Testis (tissue), 3 donors: Measurements from ENCODE around the gene MDM4. TPM values are rescaled to one million over a fixed set of nuclear protein-coding genes. Genes with fewer than 3 reads are reported as not detected.

ENCODE experiments used
- DNase-seq: peaks from one replicate; pipeline ENCODE4 v3.0.0-alpha.2; 2019
- H3K27ac ChIP-seq, 2 donors: fragments of 200-600 bp; sonication (generic); one replicate each; pipeline ENCODE4 v1.5.1; 2019
- H3K27me3 ChIP-seq: fragments of 200-600 bp; sonication (generic); one replicate; pipeline ENCODE4 v1.5.1; 2019
- H3K36me3 ChIP-seq: fragments of 200-600 bp; sonication (generic); one replicate; pipeline ENCODE4 v1.5.1; 2017; ENCODE audit warnings: low read depth; ENCODE audit errors: missing control alignments
- H3K4me1 ChIP-seq: fragments of 200-600 bp; sonication (generic); one replicate; pipeline ENCODE4 v1.5.1; 2019
- H3K4me3 ChIP-seq, 2 donors: fragments of 200-600 bp; sonication (generic); one replicate each; pipeline ENCODE4 v1.5.1; 2017 to 2019
- H3K9me3 ChIP-seq: fragments of 200-600 bp; sonication (generic); one replicate; pipeline ENCODE4 v1.5.1; 2017
- POLR2A ChIP-seq: fragments of 450-650 bp; IDR thresholded peaks from one replicate; pipeline ENCODE4 v1.6.1; 2017; ENCODE audit warnings: antibody characterized with exemption, mild to moderate bottlenecking, moderate library complexity
- WGBS, 2 donors: methylation state at CpG; one replicate each; pipeline ENCODE4 v1.1.5; 2018; 5-methylcytosine and 5-hydroxymethylcytosine counted together
- intact Hi-C: fragments of 100-400 bp; cut with DNase I; formaldehyde crosslinking; loops from one replicate; pipeline ENCODE4 v1.15.1; 2023; ENCODE audit warnings: low total_unique reads
- polyA plus RNA-seq: library from polyadenylated mRNA; stranded (reverse); fragments of 350-450 nt; fragmentation: Illumina TruSeq; extraction: RNeasy Lipid Tissue Mini Kit (QIAGEN cat#74804); gene quantifications from one replicate; pipeline ENCODE4 v1.2.3, GENCODE V29; 2014; ENCODE audit warnings: low read depth, low replicate concordance; ENCODE audit not compliant: insufficient read depth
- total RNA-seq, 2 donors: library from RNA; depleted of rRNA; stranded (reverse); fragments of >200 nt; gene quantifications; one replicate each; pipeline ENCODE4 v1.2.3, GENCODE V29; 2016
- TF ChIP-seq, protein P1 (sequence below), 3 experiments: fragments of 450-650 bp in 2 of 3; fragments of 200-600 bp in 1 of 3; sonication (generic) in 1 of 3; IDR thresholded peaks; one replicate each; pipeline ENCODE4 v1.5.1; 2016 to 2019; ENCODE audit warnings: antibody characterized with exemption in 3 of 3, mild to moderate bottlenecking in 2 of 3, moderate library complexity in 1 of 3

MDM4 gene
- total and polyA plus RNA-seq, 3 donors from 2014 or later, result 43.3 to 110 (median 96.2) TPM

DNA sequence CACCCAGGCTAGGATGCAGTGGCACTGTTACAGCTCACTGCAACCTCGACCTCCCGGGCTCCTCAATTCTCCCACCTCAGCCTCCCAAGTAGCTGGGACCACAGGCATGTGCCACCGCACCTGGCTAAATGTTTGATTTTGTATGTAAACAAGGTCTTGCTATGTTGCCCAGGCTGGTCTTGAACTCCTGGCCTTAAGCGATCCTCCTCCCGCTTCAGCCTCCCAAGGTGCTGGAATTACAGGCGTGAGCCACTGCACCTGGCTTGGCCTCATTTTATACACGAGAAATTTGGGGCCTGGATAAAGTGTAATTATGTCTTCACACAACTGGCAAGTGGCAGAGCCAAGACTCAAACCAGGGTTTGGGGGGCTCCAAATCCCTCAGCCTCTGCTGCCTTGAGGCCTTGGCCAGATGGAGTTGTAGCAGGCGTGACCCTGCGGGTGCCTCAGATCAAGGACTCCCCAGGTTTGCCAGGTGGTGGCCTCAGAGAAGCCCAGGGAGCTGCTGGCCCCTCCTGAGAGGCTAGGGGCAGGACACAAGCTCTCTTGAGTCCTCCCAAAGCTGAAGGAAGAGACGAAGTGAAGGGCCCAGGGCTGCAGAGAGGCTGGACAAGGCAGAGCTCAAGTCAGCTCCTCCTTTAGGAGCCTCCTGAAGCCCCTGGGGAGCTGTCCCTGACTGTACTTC, 61.7 kb downstream of the MDM4 start:
- TF ChIP-seq POLR2A, result no peak
- TF ChIP-seq, protein P1, sequence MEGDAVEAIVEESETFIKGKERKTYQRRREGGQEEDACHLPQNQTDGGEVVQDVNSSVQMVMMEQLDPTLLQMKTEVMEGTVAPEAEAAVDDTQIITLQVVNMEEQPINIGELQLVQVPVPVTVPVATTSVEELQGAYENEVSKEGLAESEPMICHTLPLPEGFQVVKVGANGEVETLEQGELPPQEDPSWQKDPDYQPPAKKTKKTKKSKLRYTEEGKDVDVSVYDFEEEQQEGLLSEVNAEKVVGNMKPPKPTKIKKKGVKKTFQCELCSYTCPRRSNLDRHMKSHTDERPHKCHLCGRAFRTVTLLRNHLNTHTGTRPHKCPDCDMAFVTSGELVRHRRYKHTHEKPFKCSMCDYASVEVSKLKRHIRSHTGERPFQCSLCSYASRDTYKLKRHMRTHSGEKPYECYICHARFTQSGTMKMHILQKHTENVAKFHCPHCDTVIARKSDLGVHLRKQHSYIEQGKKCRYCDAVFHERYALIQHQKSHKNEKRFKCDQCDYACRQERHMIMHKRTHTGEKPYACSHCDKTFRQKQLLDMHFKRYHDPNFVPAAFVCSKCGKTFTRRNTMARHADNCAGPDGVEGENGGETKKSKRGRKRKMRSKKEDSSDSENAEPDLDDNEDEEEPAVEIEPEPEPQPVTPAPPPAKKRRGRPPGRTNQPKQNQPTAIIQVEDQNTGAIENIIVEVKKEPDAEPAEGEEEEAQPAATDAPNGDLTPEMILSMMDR (IDR thresholded peaks at IDR 0.05), result no peak
- Histone ChIP-seq H3K27me3 (no peaks in the 10 kb centered on the region), H3K36me3 (no peaks in the 10 kb centered on the region), H3K4me1 (peaks cover 13% of the 10 kb centered on the region), H3K9me3 (no peaks in the 10 kb centered on the region), H3K4me3 (no peak overlapping the region), H3K27ac (no peak overlapping the region)
- no peak for DNase-seq
- intact Hi-C loops, result no loop called here
- 90 to 91% methylated on average over 8 to 10 of the region's 10 CpGs for WGBS, 2 donors

DNA sequence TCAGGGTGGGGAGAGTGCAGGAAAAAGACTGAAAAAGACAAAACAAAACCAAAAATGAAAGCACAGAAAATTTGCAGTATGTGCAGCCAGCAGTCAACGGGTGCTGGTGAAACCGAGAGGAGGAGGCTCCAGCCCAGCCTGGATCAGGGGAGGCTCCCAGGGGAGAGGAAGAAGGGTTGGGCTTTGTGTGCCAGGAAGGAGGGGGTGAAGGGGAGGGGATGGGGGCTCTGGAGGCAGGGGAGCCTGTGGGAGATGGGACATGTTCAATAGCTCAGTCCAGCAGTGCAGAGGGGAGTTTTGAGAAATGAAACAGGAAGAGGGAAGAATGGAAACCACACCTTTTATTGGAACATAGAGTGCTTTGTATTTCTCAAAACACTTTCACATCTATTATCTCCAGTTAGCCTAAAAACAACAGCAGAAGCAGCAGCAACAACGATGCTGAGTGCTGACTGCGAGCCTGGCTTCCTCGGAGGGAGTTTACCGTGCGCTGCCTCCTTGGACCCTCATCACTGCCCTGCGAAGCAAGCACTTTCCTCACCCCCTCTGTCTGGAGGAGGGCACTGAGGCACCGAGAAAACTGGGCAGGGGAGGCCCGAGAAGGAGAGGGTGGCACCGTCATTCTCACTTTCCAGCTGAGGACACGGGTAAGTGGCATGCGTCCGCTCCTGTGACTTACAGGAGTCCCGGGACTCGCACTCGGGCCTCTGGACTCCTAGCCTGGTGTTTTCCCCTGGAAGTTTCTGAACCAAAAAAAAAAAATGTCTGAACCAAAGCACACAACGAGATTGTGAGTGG, 62.9 kb downstream of the MDM4 start:
- intact Hi-C loops, result no loop called here
- 49 to 59% methylated on average over 18 of the region's 18 CpGs for WGBS, 2 donors
- H3K9me3 ChIP-seq, result no peaks in the 10 kb centered on the region
- H3K27me3 ChIP-seq, result no peaks in the 10 kb centered on the region
- peak overlapping the region; percentile 27 to 39 for H3K4me3 ChIP-seq
- peak overlapping the region in 1 of 2 donors; percentile 0 for H3K27ac ChIP-seq
- DNase-seq, result peak; percentile 38
- no peak for TF ChIP-seq POLR2A
- TF ChIP-seq, protein P1 (IDR thresholded peaks at IDR 0.05), result no peak
- peaks cover 13% of the 10 kb centered on the region for H3K4me1 ChIP-seq
- H3K36me3 ChIP-seq, result no peaks in the 10 kb centered on the region

GRCh38 chr1:204579681-204580080, 63.5 kb downstream of the MDM4 start:
- 77 to 91% methylated on average over 6 of the region's 6 CpGs for WGBS, 2 donors
- TF ChIP-seq, protein P1 (IDR thresholded peaks at IDR 0.05), result no peak
- TF ChIP-seq POLR2A, result no peak
- Histone ChIP-seq H3K4me3 (no peak overlapping the region), H3K36me3 (no peaks in the 10 kb centered on the region), H3K27me3 (no peaks in the 10 kb centered on the region), H3K27ac (peak overlapping the region in 1 of 2 donors; percentile 0), H3K9me3 (no peaks in the 10 kb centered on the region), H3K4me1 (peaks cover 13% of the 10 kb centered on the region)
- DNase-seq, result no peak
- intact Hi-C loops, result no loop called here

GRCh38 chr1:204580862-204581261, 64.7 kb downstream of the MDM4 start:
- Histone ChIP-seq H3K4me3 (no peak overlapping the region), H3K4me1 (peaks cover 13% of the 10 kb centered on the region), H3K9me3 (no peaks in the 10 kb centered on the region), H3K27me3 (no peaks in the 10 kb centered on the region), H3K36me3 (no peaks in the 10 kb centered on the region), H3K27ac (no peak overlapping the region)
- DNase-seq, result no peak
- WGBS, 2 donors, result 88 to 91% methylated on average over 2 of the region's 2 CpGs
- intact Hi-C loops, result no loop called here
- TF ChIP-seq, protein P1 (IDR thresholded peaks at IDR 0.05), result no peak
- no peak for TF ChIP-seq POLR2A
